Upper lobe of right lung (tissue), 1 donor: Measurements from ENCODE around the gene RAB25. TPM values are rescaled to one million over a fixed set of nuclear protein-coding genes. Genes with fewer than 3 reads are reported as not detected.
A peak's percentile ranks its signal among the peaks of the same experiment; 100 is the strongest.

Experiments used
- ATAC-seq: fragments of 200-7000 bp; cut with Tn5 transposase; one replicate; pipeline ENCODE4 v1.9.1; 2020; ENCODE audit warnings: mild to moderate bottlenecking, moderate library complexity
- DNase-seq: peaks from one replicate; pipeline ENCODE4 v3.0.0-alpha.2; 2020
- H3K27ac ChIP-seq: fragments of 200-600 bp; one replicate; pipeline ENCODE4 v1.8.0; 2022
- H3K27me3 ChIP-seq: fragments of 200-600 bp; one replicate; pipeline ENCODE4 v1.8.0; 2022; ENCODE audit warnings: mild to moderate bottlenecking
- H3K36me3 ChIP-seq: fragments of 200-600 bp; one replicate; pipeline ENCODE4 v1.8.0; 2022
- H3K4me1 ChIP-seq: fragments of 200-600 bp; one replicate; pipeline ENCODE4 v1.8.0; 2022
- H3K4me3 ChIP-seq: fragments of 200-600 bp; one replicate; pipeline ENCODE4 v1.8.0; 2022; ENCODE audit warnings: mild to moderate bottlenecking
- H3K9me3 ChIP-seq: fragments of 200-600 bp; one replicate; pipeline ENCODE4 v1.8.0; 2022
- intact Hi-C: fragments of 100-400 bp; cut with DNase I; formaldehyde crosslinking; loops from one replicate; pipeline ENCODE4 v1.11.0; 2022
- total RNA-seq: library from RNA; stranded (reverse); fragmentation: NEBNext Ultra II Directional; extraction: Animal tissue kit (Norgen Biotek cat#: 25700); gene quantifications from one replicate; pipeline ENCODE4 v1.2.1, GENCODE V29; 2021
- TF ChIP-seq, protein P1 (sequence below): fragments of 200-600 bp; IDR thresholded peaks from one replicate; pipeline ENCODE4 v1.8.0; 2022; ENCODE audit warnings: antibody characterized with exemption
- donor health status: DM: no; HTN: yes; CAD: no; lungs with severe emphysema.

RAB25 gene
- total RNA-seq, 1 donor from 2014 or later, result 62.0 TPM

- Histone ChIP-seq H3K9me3 (no peaks in the 10 kb centered on the region), H3K27ac (peak overlapping the region; percentile 42), H3K36me3 (peaks cover 7% of the 10 kb centered on the region), H3K4me3 (peak overlapping the region; percentile 93), H3K4me1 (peaks cover 8% of the 10 kb centered on the region), H3K27me3 (no peaks in the 10 kb centered on the region)
- intact Hi-C loops, result no loop called here
- DNase-seq (peak; percentile 83), ATAC-seq (peak; percentile 10)
- TF ChIP-seq, protein P1, sequence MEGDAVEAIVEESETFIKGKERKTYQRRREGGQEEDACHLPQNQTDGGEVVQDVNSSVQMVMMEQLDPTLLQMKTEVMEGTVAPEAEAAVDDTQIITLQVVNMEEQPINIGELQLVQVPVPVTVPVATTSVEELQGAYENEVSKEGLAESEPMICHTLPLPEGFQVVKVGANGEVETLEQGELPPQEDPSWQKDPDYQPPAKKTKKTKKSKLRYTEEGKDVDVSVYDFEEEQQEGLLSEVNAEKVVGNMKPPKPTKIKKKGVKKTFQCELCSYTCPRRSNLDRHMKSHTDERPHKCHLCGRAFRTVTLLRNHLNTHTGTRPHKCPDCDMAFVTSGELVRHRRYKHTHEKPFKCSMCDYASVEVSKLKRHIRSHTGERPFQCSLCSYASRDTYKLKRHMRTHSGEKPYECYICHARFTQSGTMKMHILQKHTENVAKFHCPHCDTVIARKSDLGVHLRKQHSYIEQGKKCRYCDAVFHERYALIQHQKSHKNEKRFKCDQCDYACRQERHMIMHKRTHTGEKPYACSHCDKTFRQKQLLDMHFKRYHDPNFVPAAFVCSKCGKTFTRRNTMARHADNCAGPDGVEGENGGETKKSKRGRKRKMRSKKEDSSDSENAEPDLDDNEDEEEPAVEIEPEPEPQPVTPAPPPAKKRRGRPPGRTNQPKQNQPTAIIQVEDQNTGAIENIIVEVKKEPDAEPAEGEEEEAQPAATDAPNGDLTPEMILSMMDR, result peak; percentile 33
Measured at GRCh38 chr1:156052862-156053767, 7.8 kb upstream of the RAB25 start.

GRCh38 chr1:156053768-156054499 is 7.0 kb upstream of the RAB25 start, which contains the start of gene UBQLN4:
TSS of gene UBQLN4 (minus strand) at chr1:156053798. CDS start at chr1:156053701, 97 bp downstream.
- Histone ChIP-seq H3K4me3 (peak within 1 kb of the TSS; percentile 93), H3K27ac (peak within 1 kb of the TSS; percentile 83), H3K36me3 (peaks cover 7% of the 10 kb centered on the region), H3K27me3 (no peaks in the 10 kb centered on the region), H3K9me3 (no peaks in the 10 kb centered on the region), H3K4me1 (peaks cover 8% of the 10 kb centered on the region)
- TF ChIP-seq, protein P1, result peak; percentile 51
- intact Hi-C loops, result no loop called here
- ATAC-seq (peak; percentile 89), DNase-seq (peak; percentile 94)

DNA sequence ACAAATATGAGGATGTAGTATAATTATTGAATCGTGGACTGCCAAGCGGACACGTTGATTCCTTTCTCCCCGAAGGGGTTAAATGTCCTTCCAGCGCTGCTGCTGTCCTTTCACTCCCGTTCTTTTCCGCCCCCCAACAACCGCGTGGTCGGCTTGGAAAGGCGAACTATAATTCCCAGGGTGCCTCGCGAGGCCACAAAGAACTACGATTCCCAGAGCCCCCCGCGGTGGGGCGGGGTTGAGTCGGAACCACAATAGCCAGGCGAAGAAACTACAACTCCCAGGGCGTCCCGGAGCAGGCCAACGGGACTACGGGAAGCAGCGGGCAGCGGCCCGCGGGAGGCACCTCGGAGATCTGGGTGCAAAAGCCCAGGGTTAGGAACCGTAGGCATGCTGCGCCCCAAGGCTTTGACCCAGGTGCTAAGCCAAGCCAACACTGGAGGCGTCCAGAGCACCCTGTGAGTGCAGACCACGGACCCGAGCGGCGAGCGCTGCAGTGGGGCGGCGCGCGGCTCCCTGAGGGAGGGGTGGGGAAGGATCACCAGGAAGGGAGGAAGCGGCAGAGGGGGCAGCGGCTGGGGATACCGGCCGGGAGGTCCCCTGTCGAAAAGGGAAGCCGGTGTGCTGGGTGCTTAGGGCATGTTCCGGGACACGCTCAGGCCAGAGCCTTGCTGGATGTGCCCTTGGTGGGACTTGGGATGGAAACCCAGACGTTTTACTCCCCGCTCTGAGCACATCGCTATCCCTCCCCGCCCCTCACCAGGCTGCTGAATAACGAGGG is 6.3 kb upstream of the RAB25 start, which contains the start of gene LAMTOR2:
Gene LAMTOR2, plus strand, starts transcription at position 283 of the 781 bp plus-strand sequence. Its CDS starts 108 bp downstream, at position 391.
- Histone ChIP-seq H3K9me3 (no peaks in the 10 kb centered on the region), H3K36me3 (peaks cover 4% of the 10 kb centered on the region), H3K4me3 (peak within 1 kb of the TSS; percentile 93), H3K27me3 (no peaks in the 10 kb centered on the region), H3K27ac (peak within 1 kb of the TSS; percentile 83), H3K4me1 (peaks cover 8% of the 10 kb centered on the region)
- DNase-seq (peak; percentile 98), ATAC-seq (peak; percentile 92)
- intact Hi-C loops, result no loop called here
- TF ChIP-seq, protein P1, result no peak

DNA sequence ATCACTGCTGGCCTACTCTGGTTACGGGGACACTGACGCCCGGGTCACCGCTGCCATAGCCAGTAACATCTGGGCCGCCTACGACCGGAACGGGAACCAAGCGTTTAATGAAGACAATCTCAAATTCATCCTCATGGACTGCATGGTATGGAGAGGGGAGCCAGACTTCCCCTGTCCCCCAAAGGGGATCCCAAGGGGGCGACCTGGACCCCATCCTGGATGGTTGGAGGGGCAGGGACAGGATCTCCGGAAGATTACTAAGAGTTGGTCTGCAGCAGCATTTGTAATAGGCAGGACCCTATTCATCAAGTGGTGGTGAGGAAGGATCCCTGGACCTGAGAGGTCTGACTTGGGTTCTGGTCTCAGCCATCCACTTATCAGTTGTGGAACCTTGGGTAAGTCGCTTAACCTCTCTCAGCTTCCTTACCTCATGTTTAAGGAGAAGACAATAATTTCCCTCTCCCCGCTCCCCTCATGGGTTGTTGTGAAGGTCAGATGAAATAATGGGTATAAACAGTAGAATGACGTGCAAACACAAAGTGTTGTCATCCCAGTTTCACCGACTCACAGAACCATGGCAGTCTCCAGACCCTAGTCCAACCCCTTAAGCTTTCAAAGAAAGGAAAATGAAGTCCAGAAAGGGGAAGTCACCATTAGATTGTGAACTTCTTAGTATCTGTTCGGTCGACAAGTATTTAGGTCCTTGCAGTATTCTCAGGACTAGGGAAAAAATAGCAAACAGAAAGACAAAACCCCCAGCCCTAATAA is 5.5 kb upstream of the RAB25 start:
- H3K27ac ChIP-seq, result peak overlapping the region; percentile 83
- peaks cover 8% of the 10 kb centered on the region for H3K4me1 ChIP-seq
- DNase-seq (no peak), ATAC-seq (no peak)
- no peaks in the 10 kb centered on the region for H3K27me3 ChIP-seq
- TF ChIP-seq, protein P1, result no peak
- H3K4me3 ChIP-seq, result peak overlapping the region; percentile 93
- peaks cover 4% of the 10 kb centered on the region for H3K36me3 ChIP-seq
- H3K9me3 ChIP-seq, result no peaks in the 10 kb centered on the region
- intact Hi-C loops, result no loop called here
